Stimulated activated CD4-positive, alpha-beta T cell treated with anti-CD3 and anti-CD28 coated beads, Interleukin-1b, Interleukin-23, amount 100 ng/mL, for 4 hours (primary cell): Measurements from ENCODE around the gene ZNF592.

Experiments
- DNase-seq, 2 donors: peaks; one replicate each; pipeline ENCODE4 v3.0.0-alpha.2; 2020; ENCODE audit warnings: low read depth in 2 of 2

Gene ZNF592

GRCh38 chr15:84805221-84805620 is 56.8 kb downstream of the ZNF592 start:
- DNase-seq: no peak

GRCh38 chr15:84807228-84807627 is 58.8 kb downstream of the ZNF592 start:
- DNase-seq: no peak

DNA sequence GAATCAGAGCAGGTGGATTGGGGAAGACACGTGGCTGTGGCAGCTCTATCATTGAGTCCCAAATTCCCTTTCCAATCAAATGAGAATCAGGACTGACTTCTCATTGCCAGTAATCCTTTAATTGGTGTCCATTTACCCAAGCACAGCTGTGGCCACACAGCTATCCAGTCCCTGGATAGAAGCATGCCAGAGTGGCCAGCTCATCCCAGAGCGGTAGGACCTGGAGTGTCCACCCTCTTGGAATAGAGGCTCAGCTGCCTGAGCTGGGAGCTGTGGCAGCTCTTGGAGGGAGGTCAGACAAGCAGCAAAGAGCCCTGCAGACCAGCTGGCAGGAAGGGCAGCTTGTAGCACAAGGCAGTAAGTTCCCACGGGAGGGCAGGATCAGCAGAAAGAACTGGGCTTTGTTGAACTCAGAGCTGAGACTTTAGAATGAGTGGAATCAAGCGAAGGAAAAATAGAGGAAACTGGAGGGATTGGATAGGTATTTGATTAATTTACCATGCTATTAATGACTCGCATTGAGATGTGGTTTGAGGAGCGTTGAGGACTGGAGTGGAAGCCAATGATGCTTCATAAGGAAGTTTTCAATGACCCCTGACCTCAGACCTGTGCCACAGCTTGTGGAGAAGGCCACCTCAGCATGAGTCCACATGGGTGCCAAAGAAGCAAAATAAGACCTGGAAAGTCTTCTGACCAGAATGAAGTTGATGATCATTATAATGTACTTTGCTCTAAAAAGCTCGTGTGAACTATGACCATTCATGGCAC is 61.9 kb downstream of the ZNF592 start:
- no peak for DNase-seq

GRCh38 chr15:84811151-84811550 is 62.8 kb downstream of the ZNF592 start:
- DNase-seq: no peak

GRCh38 chr15:84811828-84812227 is 63.4 kb downstream of the ZNF592 start:
- no peak for DNase-seq

- no peak for DNase-seq
These were observed 64.5 kb downstream of the ZNF592 start for GRCh38 chr15:84812842-84813241.

- DNase-seq: no peak
These were observed 65.0 kb downstream of the ZNF592 start for GRCh38 chr15:84813435-84813834.

- DNase-seq: no peak
These were observed 65.5 kb downstream of the ZNF592 start for GRCh38 chr15:84813931-84814330.

DNA sequence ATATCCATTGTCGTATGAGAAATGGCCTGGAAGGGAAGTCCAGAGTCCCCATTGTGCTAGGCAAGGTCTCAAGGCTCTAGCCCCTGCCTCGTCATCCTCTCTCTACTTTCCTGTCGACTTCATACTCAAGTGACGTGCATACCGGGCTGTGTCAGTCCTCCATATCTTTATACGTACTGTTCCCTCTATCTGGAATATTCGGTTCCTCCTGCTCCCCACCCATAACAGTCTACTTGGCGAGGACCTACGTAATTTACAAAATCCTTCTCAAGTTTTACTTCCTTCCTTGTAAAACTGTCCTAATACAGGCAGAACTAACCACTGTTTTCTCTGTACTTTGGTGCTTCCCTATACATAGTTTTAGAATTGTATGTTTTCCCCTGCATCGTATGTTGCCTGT is 66.5 kb downstream of the ZNF592 start:
- DNase-seq: no peak

GRCh38 chr15:84816694-84817465 is 68.5 kb downstream of the ZNF592 start, which contains the start of gene ALPK3:
Gene ALPK3, plus strand, starts transcription at chr15:84817356. Its CDS starts 97 bp downstream, at chr15:84817453.
- DNase-seq: no peak

DNA sequence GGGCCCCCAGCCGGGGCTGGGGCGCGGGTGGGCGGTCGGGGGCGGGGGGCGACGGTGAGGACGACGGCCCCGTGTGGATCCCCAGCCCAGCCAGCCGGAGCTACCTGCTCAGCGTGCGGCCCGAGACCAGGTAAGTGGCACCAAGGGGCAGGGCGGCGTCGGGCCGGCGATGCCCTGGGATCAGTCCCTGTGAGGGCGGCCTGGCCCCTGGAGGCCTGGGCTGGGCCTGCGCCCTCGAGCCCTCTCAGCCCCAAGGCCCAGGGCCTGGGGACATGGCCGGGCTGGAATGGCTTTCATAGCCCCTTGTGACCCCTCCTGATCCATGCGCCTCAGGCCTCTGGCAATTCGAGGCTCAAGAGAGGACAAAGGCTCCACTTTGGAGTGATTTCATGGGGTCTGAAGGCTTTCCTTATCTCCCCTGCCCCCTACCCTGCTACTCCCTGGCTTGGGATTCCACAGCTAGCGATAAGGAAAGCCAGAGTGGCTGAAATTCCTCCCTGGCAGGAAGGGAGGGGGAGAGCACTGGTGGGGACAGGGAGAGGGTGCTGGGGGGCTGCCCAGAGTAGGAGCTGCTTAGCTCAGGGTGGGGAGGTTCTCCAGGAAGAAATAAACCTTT is 69.2 kb downstream of the ZNF592 start:
- DNase-seq: no peak

DNA sequence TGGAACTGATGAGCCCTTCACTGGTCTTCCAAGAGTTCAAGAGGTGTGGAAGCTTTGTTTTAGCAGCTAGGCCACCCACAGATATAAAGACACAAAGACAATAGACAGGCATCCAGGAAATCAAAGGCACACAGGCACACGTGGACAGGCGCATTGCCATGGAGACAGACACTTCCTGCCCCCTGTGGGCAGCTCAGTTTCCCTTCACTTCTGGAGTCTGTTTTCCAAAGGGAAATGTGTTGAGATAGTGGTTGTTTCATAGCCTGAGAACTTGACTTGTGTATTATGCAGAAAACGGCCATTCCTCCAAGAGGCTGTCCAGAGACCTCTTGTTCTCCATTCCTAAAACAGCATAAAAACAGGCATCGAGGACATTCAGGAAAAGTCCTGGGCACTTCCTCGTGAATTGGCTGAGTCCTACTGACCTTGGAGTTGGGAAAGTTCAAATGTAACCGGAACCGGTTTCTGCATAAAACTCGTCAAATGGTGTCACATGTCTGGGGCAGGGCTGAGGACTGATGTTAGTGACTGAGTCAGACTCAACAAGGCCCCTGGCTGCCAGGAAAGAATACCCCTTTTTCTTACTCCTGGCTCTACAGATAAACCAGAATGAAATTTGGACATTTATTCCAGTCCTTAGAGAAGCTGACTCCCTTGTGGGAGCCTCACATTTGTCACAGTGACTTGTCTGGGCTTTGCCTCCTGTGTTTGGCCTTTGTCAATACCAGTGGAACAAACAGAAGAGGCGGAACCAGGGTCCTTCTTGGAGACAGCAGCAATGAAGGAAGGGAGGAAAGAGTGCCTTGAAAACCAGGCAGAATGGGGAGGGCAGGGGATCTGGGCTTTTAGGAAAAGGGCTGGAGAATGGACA is 70.1 kb downstream of the ZNF592 start:
- DNase-seq: no peak

GRCh38 chr15:84819291-84819768 is 70.9 kb downstream of the ZNF592 start:
- DNase-seq: no peak

- DNase-seq: no peak
These were observed 71.4 kb downstream of the ZNF592 start for GRCh38 chr15:84819791-84820190.

- DNase-seq: no peak
These were observed 73.2 kb downstream of the ZNF592 start for GRCh38 chr15:84821501-84822021.

DNA sequence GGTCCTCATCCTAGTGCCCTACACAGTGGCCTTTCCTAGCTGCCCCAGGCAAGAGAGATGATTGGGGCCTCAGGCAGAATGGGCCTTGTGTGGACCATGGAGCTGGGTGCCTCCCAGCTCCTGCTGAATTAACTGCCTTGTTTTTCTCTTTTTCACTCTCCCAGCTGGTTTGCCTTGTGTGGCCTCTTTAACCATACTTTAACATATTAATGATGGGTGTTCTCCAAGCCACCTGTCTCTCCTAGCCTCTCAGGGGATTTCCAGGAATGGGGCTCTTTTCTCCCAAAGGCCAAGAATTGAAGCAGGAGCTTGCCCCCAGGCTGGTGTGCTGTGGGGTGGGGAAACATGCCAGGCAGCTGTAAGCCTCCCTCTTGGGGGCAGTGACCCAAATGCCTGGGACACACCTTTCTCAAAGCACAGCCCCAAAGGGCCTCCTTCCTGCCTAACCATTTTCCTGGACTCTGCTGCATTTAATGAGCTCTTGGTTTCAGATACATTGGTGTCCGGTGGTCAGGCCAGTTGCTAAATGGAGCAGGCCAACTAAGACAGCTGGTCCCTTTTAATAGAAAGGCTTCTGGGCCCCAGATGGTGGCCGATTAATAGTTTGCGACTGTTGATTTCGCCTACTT is 74.4 kb downstream of the ZNF592 start:
- no peak for DNase-seq

- no peak for DNase-seq
These were observed 75.0 kb downstream of the ZNF592 start for GRCh38 chr15:84823282-84823878.

DNA sequence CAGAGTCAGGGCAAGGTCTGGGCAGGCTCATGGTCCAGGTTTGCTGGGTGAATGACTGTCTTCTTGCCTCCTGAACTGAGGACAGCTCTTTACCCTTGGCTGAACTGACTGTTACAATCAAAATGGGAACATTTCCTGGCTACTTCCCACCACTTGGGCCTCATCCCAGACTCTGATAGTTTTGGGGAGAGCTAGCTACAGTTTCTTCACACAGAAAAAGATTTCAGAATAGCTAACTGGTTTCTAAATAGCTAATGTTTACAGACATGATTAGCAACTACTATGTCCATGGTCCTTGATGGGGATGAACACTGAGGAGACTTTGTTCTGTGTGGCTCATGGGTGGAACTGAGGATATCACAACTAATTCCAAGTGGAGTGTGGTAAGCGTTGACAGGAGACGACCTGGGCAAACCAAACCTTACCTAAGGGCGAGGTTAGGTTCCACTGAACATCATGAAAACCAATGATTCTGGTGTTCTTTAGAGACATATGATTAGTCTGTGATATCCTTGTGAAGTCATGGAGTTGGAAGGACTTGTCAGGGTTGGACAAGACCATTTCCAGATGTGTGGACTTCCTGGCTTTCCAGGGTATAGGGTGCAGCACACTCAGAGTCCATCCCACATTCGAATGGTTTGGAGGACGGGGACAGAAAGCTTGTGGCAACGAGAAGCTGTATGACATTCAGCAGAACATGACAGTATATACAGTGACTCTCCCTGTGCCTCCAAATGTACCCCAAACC is 76.0 kb downstream of the ZNF592 start:
- DNase-seq: no peak

DNA sequence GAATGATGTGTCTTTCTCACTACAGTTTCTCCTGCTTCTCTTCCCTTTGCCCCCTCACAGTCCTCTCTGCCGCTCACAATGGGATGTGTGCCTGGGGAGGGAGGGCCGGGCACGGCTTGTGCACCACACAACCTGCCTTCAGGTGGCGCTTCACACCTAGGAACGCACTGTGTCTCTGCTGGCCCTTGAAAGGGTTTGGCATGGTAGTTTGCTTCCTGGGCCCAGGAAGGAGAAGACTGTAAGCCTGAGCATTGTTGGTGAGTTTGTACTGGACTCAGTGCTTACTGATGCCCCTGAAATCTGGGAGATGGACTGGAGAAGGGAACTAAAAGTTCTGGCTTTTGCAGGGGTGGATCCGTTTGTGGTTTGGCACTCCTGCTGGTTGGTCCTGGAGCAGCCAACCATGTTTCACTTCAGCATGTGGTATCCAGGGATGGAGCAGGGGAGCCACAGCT is 78.0 kb downstream of the ZNF592 start:
- DNase-seq: no peak

- DNase-seq: no peak
These were observed 78.9 kb downstream of the ZNF592 start for GRCh38 chr15:84827246-84827645.
